ENCODE measurements around the gene ROBO1.

ROBO1 gene

GRCh38 chr3:78665776-78666469 lies 1101.9 kb downstream of the ROBO1 start:
- DNase-seq, result no peak

GRCh38 chr3:78665101-78665500 lies 1102.7 kb downstream of the ROBO1 start:
- DNase-seq, result no peak

GRCh38 chr3:78660957-78661356 lies 1106.8 kb downstream of the ROBO1 start:
- DNase-seq, result no peak

- peak; percentile 29 to 70 (median 64) for DNase-seq
These were observed 1108.3 kb downstream of the ROBO1 start for GRCh38 chr3:78659386-78659987.

- DNase-seq, result no peak
These were observed 1120.1 kb downstream of the ROBO1 start for GRCh38 chr3:78647726-78648125.

- peak; percentile 47 to 81 (median 66) for DNase-seq
These were observed 1122.0 kb downstream of the ROBO1 start for GRCh38 chr3:78645628-78646310.

- no peak for DNase-seq
These were observed 1123.0 kb downstream of the ROBO1 start for GRCh38 chr3:78644847-78645246.

- no peak for DNase-seq
These were observed 1125.4 kb downstream of the ROBO1 start for GRCh38 chr3:78642226-78643035.

GRCh38 chr3:78641703-78642102 lies 1126.1 kb downstream of the ROBO1 start:
- DNase-seq, result no peak

- DNase-seq, result no peak
These were observed 1133.5 kb downstream of the ROBO1 start for GRCh38 chr3:78634316-78634715.

GRCh38 chr3:78633626-78634025 lies 1134.2 kb downstream of the ROBO1 start:
- no peak for DNase-seq

GRCh38 chr3:78632925-78633553 lies 1134.8 kb downstream of the ROBO1 start:
- DNase-seq, result no peak

GRCh38 chr3:78629544-78629943 lies 1138.3 kb downstream of the ROBO1 start:
- no peak for DNase-seq

- DNase-seq, result no peak
These were observed 1146.6 kb downstream of the ROBO1 start for GRCh38 chr3:78621061-78621716.

- no peak for DNase-seq
These were observed 1153.3 kb downstream of the ROBO1 start for GRCh38 chr3:78614486-78614885.

- no peak for DNase-seq
These were observed 1154.3 kb downstream of the ROBO1 start for GRCh38 chr3:78613421-78613879.

- no peak for DNase-seq
These were observed 1156.5 kb downstream of the ROBO1 start for GRCh38 chr3:78611278-78611677.

GRCh38 chr3:78610462-78611125 lies 1157.2 kb downstream of the ROBO1 start:
- DNase-seq, result no peak

GRCh38 chr3:78606756-78607155 lies 1161.0 kb downstream of the ROBO1 start:
- DNase-seq, result no peak

GRCh38 chr3:78605178-78605577 lies 1162.6 kb downstream of the ROBO1 start:
- no peak for DNase-seq

GRCh38 chr3:78604341-78604740 lies 1163.5 kb downstream of the ROBO1 start:
- DNase-seq, result no peak
